Measurements from ENCODE around the gene TFF2.

Gene TFF2, protein sequence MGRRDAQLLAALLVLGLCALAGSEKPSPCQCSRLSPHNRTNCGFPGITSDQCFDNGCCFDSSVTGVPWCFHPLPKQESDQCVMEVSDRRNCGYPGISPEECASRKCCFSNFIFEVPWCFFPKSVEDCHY

DNA sequence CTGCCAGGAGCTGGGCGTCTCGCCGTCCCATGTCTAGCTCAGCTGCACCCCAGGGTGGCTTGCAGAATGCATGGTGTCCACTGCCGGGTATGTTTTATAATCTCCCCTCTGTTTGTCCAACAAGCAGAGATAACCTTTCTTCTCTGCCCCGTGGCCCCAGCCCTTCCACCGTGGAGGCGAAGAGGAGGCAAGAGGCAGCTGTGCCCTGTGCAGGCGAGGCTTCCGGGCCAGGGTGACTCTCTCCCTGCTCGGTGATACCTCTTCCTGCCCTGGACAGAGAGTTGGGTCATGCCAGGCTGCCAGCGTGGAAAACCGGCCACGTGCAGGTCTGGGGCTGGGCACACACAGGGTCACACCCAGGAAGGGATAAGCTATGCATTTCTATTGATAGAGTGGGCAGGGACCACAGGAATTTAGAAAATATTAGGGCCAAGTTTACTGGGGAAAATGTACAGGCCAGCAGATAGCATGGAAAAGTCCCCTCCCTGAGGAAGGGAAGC lies at the start of gene TFF2:
TFF2 (minus strand) TSS at position 68 of the 500 bp plus-strand sequence; CDS start at position 31, 37 bp downstream.
- no peak for DNase-seq (ENCODE audit: low read depth in 3 of 3)

GRCh38 chr21:42400525-42400924 lies 49.7 kb upstream of the TFF2 start:
- DNase-seq (ENCODE audit: low read depth in 3 of 3) = no peak

GRCh38 chr21:42398436-42399028 lies 47.7 kb upstream of the TFF2 start:
- no peak for DNase-seq (ENCODE audit: low read depth in 3 of 3)

GRCh38 chr21:42397746-42398394 lies 47.1 kb upstream of the TFF2 start:
- DNase-seq (ENCODE audit: low read depth in 3 of 3) = no peak

- DNase-seq (ENCODE audit: low read depth in 3 of 3) = no peak
These were observed 46.3 kb upstream of the TFF2 start for GRCh38 chr21:42396799-42397745.

DNA sequence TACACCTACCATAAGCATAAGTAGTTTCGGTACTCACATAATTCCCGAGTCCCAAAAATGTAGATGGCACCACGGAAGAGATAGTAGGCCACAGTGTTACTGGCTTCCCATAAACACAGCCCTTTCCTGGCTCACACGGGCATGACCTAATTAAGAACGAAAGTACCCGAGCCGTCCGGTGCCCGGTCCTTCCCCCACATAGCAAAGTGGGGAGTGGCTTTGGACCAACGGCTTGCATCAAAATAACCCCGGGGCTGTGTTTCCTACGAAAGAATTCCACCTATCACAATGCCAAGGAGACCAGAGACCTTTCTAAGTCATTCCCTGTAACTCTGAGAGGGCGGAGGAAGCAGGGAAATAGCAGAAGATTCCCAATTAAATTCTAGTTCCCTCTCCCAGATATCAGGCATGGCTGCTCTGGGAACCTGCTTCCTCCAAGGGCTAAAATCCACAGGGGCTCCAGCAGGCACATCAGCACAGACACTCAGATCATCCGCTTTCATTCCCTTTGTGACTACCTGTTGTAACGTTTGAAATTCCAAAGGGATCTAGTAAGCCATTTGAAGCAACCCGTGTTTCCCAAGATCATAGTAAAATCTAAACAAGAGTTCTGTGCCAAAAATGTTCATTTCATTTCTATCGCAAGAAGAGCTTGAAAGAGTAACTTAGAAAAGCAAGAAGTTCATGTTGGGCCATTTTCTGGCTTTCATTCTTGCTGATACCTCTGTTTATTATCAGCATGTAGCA lies 45.3 kb upstream of the TFF2 start, which contains the start of gene TMPRSS3:
TMPRSS3 (minus strand) TSS at position 148 of the 747 bp plus-strand sequence. CDS start 635 bp downstream, outside the sequence.
- DNase-seq (ENCODE audit: low read depth in 3 of 3) = no peak

GRCh38 chr21:42395302-42395701 lies 44.5 kb upstream of the TFF2 start:
- DNase-seq (ENCODE audit: low read depth in 3 of 3) = no peak

GRCh38 chr21:42393443-42393950 lies 42.7 kb upstream of the TFF2 start:
- no peak for DNase-seq (ENCODE audit: low read depth in 3 of 3)

GRCh38 chr21:42392731-42393442 lies 42.1 kb upstream of the TFF2 start:
- no peak for DNase-seq (ENCODE audit: low read depth in 3 of 3)

- no peak for DNase-seq (ENCODE audit: low read depth in 3 of 3)
These were observed 40.5 kb upstream of the TFF2 start for GRCh38 chr21:42391297-42391696.

GRCh38 chr21:42390696-42391095 lies 39.9 kb upstream of the TFF2 start:
- DNase-seq (ENCODE audit: low read depth in 3 of 3) = no peak

DNA sequence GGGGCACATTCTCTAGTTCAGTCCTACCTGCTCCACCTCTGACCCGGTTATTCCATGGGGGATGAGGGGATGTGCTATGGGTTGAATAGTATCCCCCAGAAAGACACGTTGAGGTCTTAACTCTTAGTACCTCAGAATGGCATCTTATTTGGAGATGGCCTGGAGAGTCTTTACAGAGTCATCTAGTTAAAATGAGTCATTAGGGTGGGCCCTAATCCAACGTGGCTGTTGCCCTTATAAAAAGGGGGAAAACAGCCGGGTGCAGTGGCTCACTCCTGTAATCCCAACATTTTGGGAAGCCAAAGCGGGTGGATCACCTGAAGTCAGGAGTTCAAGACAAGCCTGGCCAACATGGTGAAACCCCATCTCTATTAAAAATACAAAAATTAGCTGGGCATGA lies 39.4 kb upstream of the TFF2 start:
- DNase-seq (ENCODE audit: low read depth in 3 of 3) = no peak

- DNase-seq (ENCODE audit: low read depth in 3 of 3) = no peak
These were observed 38.6 kb upstream of the TFF2 start for GRCh38 chr21:42389449-42389835.

GRCh38 chr21:42388740-42389448 lies 38.1 kb upstream of the TFF2 start:
- no peak for DNase-seq (ENCODE audit: low read depth in 3 of 3)

GRCh38 chr21:42387843-42388340 lies 37.1 kb upstream of the TFF2 start:
- no peak for DNase-seq (ENCODE audit: low read depth in 3 of 3)

DNA sequence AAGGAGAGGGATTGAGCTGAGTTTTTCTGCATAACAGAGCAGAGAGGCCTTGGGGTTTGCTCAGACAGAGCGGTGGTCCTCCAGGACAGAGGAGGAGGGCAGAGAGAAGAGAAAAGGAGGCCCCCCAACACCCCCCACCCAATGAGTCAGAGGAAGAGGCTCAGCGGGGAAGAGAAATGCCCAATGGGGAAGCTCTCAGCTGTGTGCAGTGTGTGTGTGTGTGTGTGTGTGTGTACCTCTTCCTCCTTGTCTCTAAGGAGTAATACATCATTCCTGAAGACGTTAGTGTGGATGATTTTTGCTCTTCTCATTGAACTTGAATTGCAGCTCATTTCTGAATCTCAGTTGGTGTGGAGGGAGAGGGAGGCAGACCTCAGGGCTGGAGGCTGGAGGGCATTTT lies 36.4 kb upstream of the TFF2 start:
- DNase-seq (ENCODE audit: low read depth in 3 of 3) = no peak

DNA sequence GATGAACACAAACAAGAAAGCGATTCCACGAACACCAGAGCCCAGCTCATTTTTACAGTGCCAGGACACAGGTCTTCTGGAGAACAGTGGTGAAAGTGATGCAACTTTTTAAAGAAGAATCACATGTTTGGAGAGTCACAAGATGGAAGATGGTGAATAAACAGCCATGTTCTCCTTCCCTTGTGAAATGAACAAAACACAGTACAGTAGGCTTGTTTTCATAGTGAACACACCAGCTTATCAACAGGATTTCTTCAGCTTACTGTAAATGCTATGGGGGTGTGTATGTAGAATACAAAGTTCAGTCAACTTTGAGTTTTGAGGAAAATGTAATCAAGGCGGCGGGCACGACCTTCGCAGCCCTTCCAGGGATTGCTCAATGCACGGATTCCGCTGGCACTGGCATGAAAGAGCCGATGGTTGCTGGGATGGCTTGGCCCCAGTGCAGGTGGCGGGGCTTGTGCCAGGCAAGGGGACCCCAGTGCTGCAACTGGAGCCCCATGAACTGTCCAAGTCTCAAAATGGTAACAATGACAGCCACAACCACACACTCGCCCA lies 35.3 kb upstream of the TFF2 start:
- no peak for DNase-seq (ENCODE audit: low read depth in 3 of 3)

DNA sequence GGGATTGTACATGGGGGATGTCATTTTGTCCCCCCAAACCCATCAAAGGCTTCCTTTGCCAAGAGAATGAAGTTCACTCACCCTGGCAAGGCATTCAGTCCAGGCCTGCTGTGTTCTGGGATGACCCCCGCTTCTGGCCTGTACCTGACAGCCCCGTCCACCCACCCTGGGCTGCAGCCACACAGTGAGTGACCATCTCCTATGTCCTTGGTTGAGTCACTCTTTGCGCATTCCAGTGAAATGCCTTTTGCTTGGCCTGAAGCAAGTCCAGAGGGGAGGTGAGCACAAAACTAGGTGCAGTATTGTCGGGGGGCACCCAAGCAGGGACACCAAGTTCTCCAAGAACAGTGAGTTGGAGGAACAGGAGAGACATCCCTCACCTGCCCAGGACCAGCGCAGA lies 34.8 kb upstream of the TFF2 start:
- no peak for DNase-seq (ENCODE audit: low read depth in 3 of 3)

DNA sequence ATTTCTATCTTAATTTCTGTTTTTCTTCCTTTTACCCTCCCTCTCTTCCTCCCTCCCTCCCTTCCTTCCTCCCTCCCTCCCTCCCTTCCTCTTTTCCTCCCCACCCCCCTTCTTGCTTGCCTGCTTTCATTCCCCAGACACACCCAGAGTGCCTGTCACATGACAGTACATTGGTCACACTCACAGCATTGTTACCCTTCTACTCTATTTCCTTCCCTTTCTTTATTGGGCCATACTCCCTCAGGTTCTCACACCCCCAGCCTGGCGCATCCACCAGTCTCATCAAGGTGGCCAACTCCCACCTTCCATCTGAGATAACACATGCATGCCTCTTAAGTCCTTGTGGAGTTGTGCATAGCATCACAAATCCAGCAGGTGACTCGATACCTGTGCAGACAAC lies 34.2 kb upstream of the TFF2 start:
- DNase-seq (ENCODE audit: low read depth in 3 of 3) = no peak

Data from stimulated activated CD4-positive, alpha-beta T cell treated with anti-CD3 and anti-CD28 coated beads, TNF-alpha, amount 100 ng/mL, for 48 hours (primary cell).